MG63 (cell line): ENCODE results near the gene SOWAHD. TPM values are rescaled to one million over a fixed set of nuclear protein-coding genes. Genes with fewer than 3 reads are reported as not detected.
"Not testable (repeated sequence)": the region's sequence is repeated elsewhere in the genome, so short reads cannot be mapped to it uniquely, and the experiment has no call there.

ENCODE experiments used
- DNase-seq: peaks from one replicate; pipeline ENCODE4 v3.0.0-alpha.2; 2020
- H3K27me3 ChIP-seq: fragments of 250-450 bp; sonication (Bioruptor Pico); 2 replicates; pipeline ENCODE4 v1.5.1; 2020; ENCODE audit warnings: mild to moderate bottlenecking, moderate library complexity
- H3K36me3 ChIP-seq: fragments of 250-450 bp; sonication (Bioruptor Pico); 2 replicates; pipeline ENCODE4 v1.5.1; 2020; ENCODE audit warnings: mild to moderate bottlenecking, moderate library complexity
- H3K4me3 ChIP-seq: fragments of 250-450 bp; sonication (Bioruptor Pico); 2 replicates; pipeline ENCODE4 v1.5.1; 2020; ENCODE audit warnings: mild to moderate bottlenecking, moderate library complexity
- H3K9me3 ChIP-seq: fragments of 250-450 bp; sonication (Bioruptor Pico); 2 replicates; pipeline ENCODE4 v1.5.1; 2020; ENCODE audit warnings: mild to moderate bottlenecking, moderate library complexity
- total RNA-seq: library from RNA; depleted of rRNA; stranded (reverse); fragments of >200 nt; shearing (Covaris generic); gene quantifications from 2 replicates; pipeline ENCODE4 v1.2.3, GENCODE V29; 2014; ENCODE audit warnings: low replicate concordance; rRNA removed

Gene SOWAHD
- total RNA-seq, 1 experiment from 2014 or later = 1.2 TPM

GRCh38 chrX:119784747-119785446 lies 26.5 kb downstream of the SOWAHD start:
- Histone ChIP-seq H3K36me3 (peaks cover 54% of the 10 kb centered on the region), H3K9me3 (no peaks in the 10 kb centered on the region), H3K27me3 (no peaks in the 10 kb centered on the region), H3K4me3 (no peak overlapping the region)
- peak; percentile 29 for DNase-seq

- peaks cover 52% of the 10 kb centered on the region for H3K36me3 ChIP-seq
- no peaks in the 10 kb centered on the region for H3K27me3 ChIP-seq
- DNase-seq = peak; percentile 18
- peak overlapping the region; percentile 92 for H3K4me3 ChIP-seq
- no peaks in the 10 kb centered on the region for H3K9me3 ChIP-seq
Observed at GRCh38 chrX:119790977-119791436, 32.6 kb downstream of the SOWAHD start.

GRCh38 chrX:119791437-119792231 lies 33.2 kb downstream of the SOWAHD start, which contains the start of gene RPL39:
RPL39 (minus strand) TSS chrX:119791630; CDS start chrX:119791576, 54 bp downstream.
- H3K4me3 ChIP-seq = peak within 1 kb of the TSS; percentile 92
- H3K27me3 ChIP-seq = no peaks in the 10 kb centered on the region
- H3K36me3 ChIP-seq = peaks cover 45% of the 10 kb centered on the region
- peak; percentile 88 for DNase-seq
- H3K9me3 ChIP-seq = no peaks in the 10 kb centered on the region

- no peak for DNase-seq
- Histone ChIP-seq H3K4me3 (no peak overlapping the region), H3K27me3 (no peaks in the 10 kb centered on the region), H3K36me3 (no peaks in the 10 kb centered on the region), H3K9me3 (no peaks in the 10 kb centered on the region)
Observed at GRCh38 chrX:119801253-119802221, 43.1 kb downstream of the SOWAHD start.

- no peaks in the 10 kb centered on the region for H3K9me3 ChIP-seq
- no peak overlapping the region for H3K4me3 ChIP-seq
- DNase-seq = no peak
- no peaks in the 10 kb centered on the region for H3K27me3 ChIP-seq
- no peaks in the 10 kb centered on the region for H3K36me3 ChIP-seq
Observed at GRCh38 chrX:119802546-119802945, 44.2 kb downstream of the SOWAHD start.

- not testable (repeated sequence) for H3K36me3 ChIP-seq, H3K9me3 ChIP-seq, H3K4me3 ChIP-seq, H3K27me3 ChIP-seq, DNase-seq
Observed at GRCh38 chrX:119808461-119808860, 50.1 kb downstream of the SOWAHD start.

GRCh38 chrX:119809185-119809666 lies 50.8 kb downstream of the SOWAHD start:
- Histone ChIP-seq H3K9me3 (no peaks in the 10 kb centered on the region), H3K4me3 (no peak overlapping the region), H3K36me3 (no peaks in the 10 kb centered on the region), H3K27me3 (no peaks in the 10 kb centered on the region)
- DNase-seq = no peak

Other genes starting within 250 kb of the SOWAHD start
- gene STEEP1, start 193.2 kb upstream of the SOWAHD start, total RNA-seq = 50.8 and 60.2 TPM in 2 replicates
- gene UBE2A, start 184.0 kb upstream of the SOWAHD start, total RNA-seq = 41.4 and 43.6 TPM in 2 replicates
- gene NKRF, start 152.2 kb upstream of the SOWAHD start, total RNA-seq = 7.4 and 10.1 TPM in 2 replicates
- 1.4 and 5.7 TPM in 2 replicates for gene SEPTIN6, start 65.4 kb upstream of the SOWAHD start, total RNA-seq
- 2,795 and 3,088 TPM in 2 replicates for gene RPL39, start 33.0 kb downstream of the SOWAHD start, total RNA-seq
- 1.1 and 1.3 TPM in 2 replicates for gene UPF3B, start 94.4 kb downstream of the SOWAHD start, total RNA-seq
- gene RNF113A, start 113.1 kb downstream of the SOWAHD start, total RNA-seq = 10.1 and 10.4 TPM in 2 replicates
- gene NDUFA1, start 113.2 kb downstream of the SOWAHD start, total RNA-seq = 108 and 198 TPM in 2 replicates
- not detected in 2 replicates for gene AKAP14, start 137.3 kb downstream of the SOWAHD start, total RNA-seq
- gene NKAP, start 185.2 kb downstream of the SOWAHD start, total RNA-seq = 5.0 and 6.2 TPM in 2 replicates